ENCODE measurements around the gene RFX7. TPM values are rescaled to one million over a fixed set of nuclear protein-coding genes. Genes with fewer than 3 reads are reported as not detected.

RFX7 gene
- total and polyA plus RNA-seq, 2 of the 4 experiments (the other 2 are of a cell fraction), result 4.1 to 10.6 TPM

GRCh38 chr15:56168394-56168793 is 75.3 kb downstream of the RFX7 start:
- peak; percentile 35 for DNase-seq
- no peak overlapping the region for H3K4me2 ChIP-seq (ENCODE audit: low read depth, low read length)

More at GRCh38 chr15:56168394-56168793, 75.3 kb downstream of the RFX7 start:
- no peaks in the 10 kb centered on the region for H3K27me3 ChIP-seq (ENCODE audit: control insufficient read depth, insufficient read depth, low read length)
- H3K4me1 ChIP-seq (ENCODE audit: control insufficient read depth, insufficient read depth, low read length), result 0 out of 2 replicates have a peak, but pooled peaks cover 2% of the 10 kb centered on the region
- no TSS peak for BruUV-seq (replicated peaks)
- no peak overlapping the region for H2AK5ac ChIP-seq (ENCODE audit: low read depth, low read length)
- no peak overlapping the region for H3K27ac ChIP-seq (ENCODE audit: insufficient read depth, low read length)
- no peak overlapping the region for H2BK20ac ChIP-seq (ENCODE audit: low read depth, low read length)
- intact Hi-C loops (cut with micrococcal nuclease), result no loop called here
- H2AK9ac ChIP-seq (replicated peaks; ENCODE audit: low read depth, low read length, poor library complexity), result no peak overlapping the region
- no peak overlapping the region for H3K18ac ChIP-seq (ENCODE audit: low read depth, low read length)
- no peak overlapping the region for H4K8ac ChIP-seq (ENCODE audit: low read depth in 2 of 2, low read length in 2 of 2)
- dilution Hi-C loops (cut with HindIII; ENCODE audit: low sequenced_read_pairs, unreplicated experiment), result no loop called here
- no peak overlapping the region for H2BK120ac ChIP-seq (ENCODE audit: low read depth, low read length)
- no peak overlapping the region for H2BK15ac ChIP-seq (ENCODE audit: low read depth, low read length)
- ATAC-seq (ENCODE audit: low read depth), result no peak; the same call in 1 of the 2 replicates
- H4K20me1 ChIP-seq (ENCODE audit: insufficient read depth, low read length), result peaks cover 5% of the 10 kb centered on the region; the same call in 1 of the 2 replicates
- peaks cover 48 to 65% of the 10 kb centered on the region in 2 experiments for H3K79me1 ChIP-seq (ENCODE audit: low read depth in 1 of 2, low read length in 2 of 2)
- peak; percentile 59; the same call in 1 of the 2 replicates for TF ChIP-seq RFX5 (IDR thresholded peaks at IDR 0.05; ENCODE audit: low read depth, low read length)
- TF ChIP-seq RAD21 (IDR thresholded peaks at IDR 0.05; ENCODE audit: low read length), result no peak
- TF ChIP-seq NFE2L2 (IDR thresholded peaks at IDR 0.05; ENCODE audit: low read depth, low read length), result no peak
- H3K4ac ChIP-seq (ENCODE audit: low read depth, low read length), result no peak overlapping the region
- no peak overlapping the region for H4K5ac ChIP-seq (ENCODE audit: low read depth, low read length)
- H3K14ac ChIP-seq (replicated peaks; ENCODE audit: low read depth, low read length), result no peak overlapping the region
- ChIA-PET CTCF (no interaction called here), POLR2A (ENCODE audit: unreplicated experiment) (no interaction called here)
- H3K9ac ChIP-seq (ENCODE audit: low read depth, low read length), result no peak overlapping the region
- no peak overlapping the region for H3K23ac ChIP-seq (ENCODE audit: low read depth, low read length)
- no peak overlapping the region for H2AFZ ChIP-seq (replicated peaks; ENCODE audit: low read length, poor library complexity)
- no peak overlapping the region for H4K91ac ChIP-seq (ENCODE audit: insufficient read depth, low read depth, low read length)
- in situ Hi-C loops (cut with MboI; ENCODE audit: low sequenced_read_pairs), result no loop called here
- H3K56ac ChIP-seq (ENCODE audit: extremely low read depth, insufficient read depth, low read length), result no peak overlapping the region
- H3K36me3 ChIP-seq (ENCODE audit: control insufficient read depth, insufficient read depth, low read length), result peaks cover 4% of the 10 kb centered on the region; the same call in 1 of the 2 replicates
- no peaks in the 10 kb centered on the region; the same call in 1 of the 2 replicates for H3K9me1 ChIP-seq (ENCODE audit: insufficient read depth, low read length)
- no CpG with 5 or more reads among the region's 2 CpGs for WGBS, 2 experiments (ENCODE audit: extremely low coverage in 2 of 2, insufficient read length in 1 of 2)
- no peak overlapping the region for H3K4me3 ChIP-seq (ENCODE audit: insufficient read depth, low read depth, low read length)
- no peaks in the 10 kb centered on the region for H3K9me3 ChIP-seq (ENCODE audit: control insufficient read depth, insufficient read depth, low read length)
- H2BK5ac ChIP-seq (ENCODE audit: low read depth, low read length, poor library complexity, severe bottlenecking), result no peak overlapping the region
